Measurements from ENCODE around the gene OTOS. TPM values are rescaled to one million over a fixed set of nuclear protein-coding genes. Genes with fewer than 3 reads are reported as not detected.

The OTOS gene
- total and polyA plus RNA-seq, 8 donors, result not detected

- Histone ChIP-seq H3K27ac (no peak overlapping the region), H3K9me3 (no peaks in the 10 kb centered on the region), H3K27me3 (no peaks in the 10 kb centered on the region), H3K36me3 (no peaks in the 10 kb centered on the region), H3K4me1 (no peaks in the 10 kb centered on the region), H3K4me3 (no peak overlapping the region)
- TF ChIP-seq CTCF (IDR thresholded peaks at IDR 0.05), result no peak
- DNase-seq, result peak in 1 of 6 donors; percentile 30
- WGBS, 2 donors, result 57 to 66% methylated on average over 6 of the region's 6 CpGs
- no peak for FAIRE-seq
- ATAC-seq, result peak in 2 of 4 donors; percentile 13 to 14
- intact Hi-C loops (cut with DNase I), result loop anchor here in 2 of 3 donors (2.0 to 10.0 kb wide), 3 partner anchors 78 to 1108 kb away; no protein-coding TSS in a partner anchor
Measured at GRCh38 chr2:240143276-240143675, 2.8 kb upstream of the OTOS start.

DNA sequence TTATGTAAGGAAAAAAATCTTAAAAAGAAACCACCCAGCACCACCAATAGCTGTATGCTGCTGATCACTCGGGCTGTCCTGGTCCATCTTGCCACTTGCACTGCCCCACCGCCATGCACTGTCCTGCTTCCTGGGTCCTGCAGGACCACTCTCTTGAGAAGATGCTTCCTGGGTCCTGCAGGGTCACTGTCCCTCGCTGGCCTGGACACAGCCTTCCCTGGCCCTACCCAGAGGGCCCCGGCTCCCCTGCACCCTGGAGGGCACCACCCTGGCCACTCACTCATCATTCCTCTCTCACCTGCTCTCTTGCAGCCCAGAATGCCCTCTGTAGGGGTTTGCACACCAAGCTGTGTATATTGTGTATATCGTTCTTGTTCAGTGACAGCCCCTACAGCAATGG, 2.4 kb upstream of the OTOS start:
- Histone ChIP-seq H3K9me3 (no peaks in the 10 kb centered on the region), H3K36me3 (no peaks in the 10 kb centered on the region), H3K4me1 (no peaks in the 10 kb centered on the region), H3K27me3 (no peaks in the 10 kb centered on the region), H3K27ac (no peak overlapping the region), H3K4me3 (no peak overlapping the region)
- intact Hi-C loops (cut with DNase I), result loop anchor here in 2 of 3 donors (2.0 to 10.0 kb wide), 3 partner anchors 78 to 1108 kb away; no protein-coding TSS in a partner anchor
- 64 to 73% methylated on average over 5 of the region's 5 CpGs for WGBS, 2 donors
- no peak for FAIRE-seq
- ATAC-seq, result no peak
- TF ChIP-seq CTCF (IDR thresholded peaks at IDR 0.05), result no peak
- DNase-seq, result peak in 1 of 6 donors; percentile 32

- no peak overlapping the region for H3K4me3 ChIP-seq
- TF ChIP-seq CTCF (IDR thresholded peaks at IDR 0.05), result no peak
- intact Hi-C loops (cut with DNase I), result loop anchor here in 2 of 3 donors (2.0 to 10.0 kb wide), 3 partner anchors 78 to 1108 kb away; no protein-coding TSS in a partner anchor
- no peaks in the 10 kb centered on the region for H3K36me3 ChIP-seq
- DNase-seq, result peak in 2 of 6 donors; percentile 26 to 48
- no peak for ATAC-seq
- H3K27me3 ChIP-seq, result no peaks in the 10 kb centered on the region
- WGBS, 2 donors, result 67 to 78% methylated on average over 16 of the region's 16 CpGs
- no peak overlapping the region for H3K27ac ChIP-seq
- FAIRE-seq, result no peak
- H3K9me3 ChIP-seq, result no peaks in the 10 kb centered on the region
- no peaks in the 10 kb centered on the region for H3K4me1 ChIP-seq
Measured at GRCh38 chr2:240142256-240142775, 1.9 kb upstream of the OTOS start.

DNA sequence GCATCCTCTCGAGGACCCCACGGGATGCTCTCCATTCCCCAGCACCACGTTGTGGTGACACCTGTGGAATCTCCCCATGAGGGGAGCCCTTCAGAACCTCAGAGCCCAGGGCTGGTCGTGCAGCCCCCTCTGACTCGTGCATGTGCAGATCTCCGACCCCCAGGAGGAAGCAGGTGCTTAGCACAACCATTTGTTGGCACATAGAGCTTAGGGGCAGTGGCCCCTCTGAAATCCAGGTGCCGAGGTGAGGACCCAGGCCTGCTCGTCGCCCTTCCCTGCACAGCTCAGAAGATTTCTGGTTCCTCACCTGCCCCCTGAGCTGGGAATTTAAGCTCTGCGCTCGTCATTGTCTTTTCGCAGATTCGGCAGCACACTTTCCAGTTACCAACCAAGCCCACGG, 1.3 kb upstream of the OTOS start:
- FAIRE-seq (no peak), DNase-seq (peak in 2 of 6 donors; percentile 20 to 24), ATAC-seq (no peak)
- H3K4me3 ChIP-seq, result no peak overlapping the region
- 58 to 63% methylated on average over 14 of the region's 14 CpGs for WGBS, 2 donors
- intact Hi-C loops (cut with DNase I), result loop anchor here in 2 of 3 donors (2.0 to 10.0 kb wide), 3 partner anchors 77 to 1107 kb away; no protein-coding TSS in a partner anchor
- H3K36me3 ChIP-seq, result no peaks in the 10 kb centered on the region
- H3K4me1 ChIP-seq, result no peaks in the 10 kb centered on the region
- no peak for TF ChIP-seq CTCF (IDR thresholded peaks at IDR 0.05)
- no peaks in the 10 kb centered on the region for H3K27me3 ChIP-seq
- no peak overlapping the region for H3K27ac ChIP-seq
- no peaks in the 10 kb centered on the region for H3K9me3 ChIP-seq

- 58 to 64% methylated on average over 11 of the region's 11 CpGs for WGBS, 2 donors
- no peak overlapping the region for H3K4me3 ChIP-seq
- H3K27ac ChIP-seq, result no peak overlapping the region
- no peaks in the 10 kb centered on the region for H3K36me3 ChIP-seq
- ATAC-seq, result no peak
- intact Hi-C loops (cut with DNase I), result loop anchor here in 2 of 3 donors (10.0 kb wide), 2 partner anchors 76 to 1106 kb away; no protein-coding TSS in a partner anchor
- TF ChIP-seq CTCF (IDR thresholded peaks at IDR 0.05), result no peak
- FAIRE-seq, result no peak
- no peaks in the 10 kb centered on the region for H3K4me1 ChIP-seq
- DNase-seq, result peak in 2 of 6 donors; percentile 18 to 29
- no peaks in the 10 kb centered on the region for H3K9me3 ChIP-seq
- no peaks in the 10 kb centered on the region for H3K27me3 ChIP-seq
Measured at GRCh38 chr2:240140920-240141319, 462 bp upstream of the OTOS start.
